OCI-LY3 (cell line): Measurements from ENCODE around the gene TNRC18.

Experiments used
- CTCF ChIP-seq: fragments of 200-600, 300-600 bp; sonication (generic); IDR thresholded peaks from 2 replicates; pipeline ENCODE4 v1.5.1; 2014; ENCODE audit warnings: antibody characterized with exemption, low read length, low read depth
- EZH2phosphoT487 ChIP-seq: fragments of 200-600 bp; shearing (Covaris generic); IDR thresholded peaks from 2 replicates; pipeline ENCODE4 v1.6.1; 2018; ENCODE audit warnings: antibody characterized with exemption, mixed run types, low read depth

- TF ChIP-seq EZH2phosphoT487 (no peak), CTCF (no peak)
Observed at GRCh38 chr7:5406957-5407945, 16.4 kb downstream of the TNRC18 start.
